GM23338 (cell line): ENCODE measurements around the gene OR1I1. TPM values are rescaled to one million over a fixed set of nuclear protein-coding genes. Genes with fewer than 3 reads are reported as not detected.

Source experiments
- ATAC-seq: fragments of 200-7000 bp; cut with Tn5 transposase; 3 replicates; pipeline ENCODE4 v1.9.1; 2020
- DNase-seq: peaks from one replicate; pipeline ENCODE4 v3.0.0-alpha.2; 2015; ENCODE audit warnings: low spot score
- H2AFZ ChIP-seq: fragments of 200-600 bp; sonication (generic); 2 replicates; pipeline ENCODE4 v1.8.0; 2016; ENCODE audit warnings: antibody characterized with exemption, mild to moderate bottlenecking, moderate library complexity
- H3F3A ChIP-seq: fragments of 200-600 bp; sonication (generic); replicated peaks from 2 replicates; pipeline ENCODE4 v1.8.0; 2017; ENCODE audit warnings: antibody characterized with exemption, mixed run types, low read depth
- H3K27ac ChIP-seq: fragments of 200-600 bp; sonication (generic); 2 replicates; pipeline ENCODE4 v1.6.1; 2016; ENCODE audit warnings: low read depth
- H3K27me3 ChIP-seq: fragments of 200-600 bp; sonication (generic); 2 replicates; pipeline ENCODE4 v1.8.0; 2016; ENCODE audit warnings: mild to moderate bottlenecking, mixed run types, moderate library complexity; ENCODE audit not compliant: insufficient read depth
- H3K36me3 ChIP-seq: fragments of 200-600 bp; sonication (generic); 2 replicates; pipeline ENCODE4 v1.8.0; 2016; ENCODE audit warnings: mild to moderate bottlenecking; ENCODE audit not compliant: insufficient read depth
- H3K4me1 ChIP-seq: fragments of 200-600 bp; sonication (generic); 2 replicates; pipeline ENCODE4 v1.8.0; 2016; ENCODE audit warnings: mild to moderate bottlenecking, moderate library complexity; ENCODE audit not compliant: insufficient read depth
- H3K4me2 ChIP-seq: fragments of 200-600 bp; sonication (generic); 2 replicates; pipeline ENCODE4 v1.7.1; 2017; ENCODE audit warnings: mixed run types
- H3K4me3 ChIP-seq: fragments of 200-600 bp; sonication (generic); 2 replicates; pipeline ENCODE4 v1.6.1; 2016; ENCODE audit warnings: mixed run types
- H3K79me2 ChIP-seq: fragments of 200-600 bp; sonication (generic); replicated peaks from 2 replicates; pipeline ENCODE4 v1.8.0; 2017; ENCODE audit warnings: mild to moderate bottlenecking; ENCODE audit not compliant: insufficient read depth
- H3K9me2 ChIP-seq: fragments of 200-600 bp; sonication (generic); 2 replicates; pipeline ENCODE4 v1.8.0; 2017; ENCODE audit not compliant: insufficient read depth
- H4K20me1 ChIP-seq: fragments of 200-600 bp; sonication (generic); replicated peaks from 2 replicates; pipeline ENCODE4 v1.8.0; 2017; ENCODE audit warnings: mild to moderate bottlenecking; ENCODE audit not compliant: insufficient read depth
- H3K27ac Mint-ChIP-seq: 2 replicates; pipeline ENCODE4 v1.8.0; 2020; ENCODE audit warnings: inconsistent platforms, mild to moderate bottlenecking, moderate library complexity, mixed read lengths
- H3K27me3 Mint-ChIP-seq: 3 replicates; pipeline ENCODE4 v1.8.0; 2022; ENCODE audit warnings: low read depth, mild to moderate bottlenecking, moderate library complexity, mixed read lengths, inconsistent platforms; ENCODE audit not compliant: insufficient read depth, poor library complexity
- H3K36me3 Mint-ChIP-seq: 3 replicates; pipeline ENCODE4 v1.8.0; 2021; ENCODE audit warnings: low read depth, mild to moderate bottlenecking, inconsistent platforms, moderate library complexity, mixed read lengths
- H3K4me1 Mint-ChIP-seq: 3 replicates; pipeline ENCODE4 v1.8.0; 2020; ENCODE audit warnings: mild to moderate bottlenecking, inconsistent platforms, mixed read lengths
- H3K4me3 Mint-ChIP-seq: 3 replicates; pipeline ENCODE4 v1.8.0; 2021; ENCODE audit warnings: moderate library complexity, mild to moderate bottlenecking, inconsistent platforms, mixed read lengths
- H3K9me3 Mint-ChIP-seq: 3 replicates; pipeline ENCODE4 v1.8.0; 2020; ENCODE audit warnings: moderate library complexity, mild to moderate bottlenecking, inconsistent platforms, mixed read lengths
- CREB1 ChIP-seq: fragments of 250-450 bp; sonication (Bioruptor Pico); IDR thresholded peaks from 2 replicates; pipeline ENCODE4 v1.5.0; 2020; ENCODE audit warnings: low read depth, mild to moderate bottlenecking, moderate library complexity
- CTCF ChIP-seq, 2 experiments: fragments of 200-600 bp in 1 of 2; sonication (generic) in 1 of 2; conservative IDR thresholded peaks; 2 replicates each; pipeline versions ENCODE4 v1.5.1 to v1.6.1; 2016 to 2017; ENCODE audit warnings: antibody characterized with exemption in 2 of 2, low read depth in 2 of 2, mild to moderate bottlenecking in 2 of 2, moderate library complexity in 1 of 2
- ETS1 ChIP-seq: IDR thresholded peaks from 2 replicates; pipeline ENCODE4 v1.6.1; 2016; ENCODE audit warnings: antibody characterized with exemption
- EZH2 ChIP-seq: fragments of 200-600 bp; sonication (generic); IDR thresholded peaks from one replicate; pipeline ENCODE4 v1.8.0; 2017; ENCODE audit warnings: antibody characterized with exemption, mild to moderate bottlenecking, low read depth; ENCODE audit not compliant: unreplicated experiment
- EZH2phosphoT487 ChIP-seq: fragments of 200-600 bp; sonication (generic); IDR thresholded peaks from one replicate; pipeline ENCODE4 v1.8.1; 2018; ENCODE audit warnings: antibody characterized with exemption; ENCODE audit not compliant: unreplicated experiment
- REST ChIP-seq: IDR thresholded peaks from one replicate; pipeline ENCODE4 v1.6.1; 2018; ENCODE audit warnings: antibody characterized with exemption; ENCODE audit not compliant: unreplicated experiment
- STAT1 ChIP-seq: IDR thresholded peaks from one replicate; pipeline ENCODE4 v1.6.1; 2016; ENCODE audit warnings: antibody characterized with exemption; ENCODE audit not compliant: unreplicated experiment
- ZNF331 ChIP-seq: fragments of 250-450 bp; sonication (Bioruptor Pico); IDR thresholded peaks from 2 replicates; pipeline ENCODE4 v1.5.0; 2020; ENCODE audit warnings: low read depth, mild to moderate bottlenecking, moderate library complexity
- ZNF462 ChIP-seq: fragments of 250-450 bp; sonication (Bioruptor Pico); IDR thresholded peaks from 2 replicates; pipeline ENCODE4 v1.5.0; 2020; ENCODE audit warnings: mild to moderate bottlenecking, moderate library complexity
- polyA plus RNA-seq: library from polyadenylated mRNA; unstranded; fragments of >200 nt; fragmentation: Nextera tagmentation; extraction: Ambion mirVana; gene quantifications from 2 replicates; pipeline ENCODE4 v1.2.1, GENCODE V29; 2016
- total RNA-seq: library from RNA; depleted of rRNA; stranded (reverse); fragments of >200 nt; shearing (Covaris generic); gene quantifications from 2 replicates; pipeline ENCODE4 v1.2.3, GENCODE V29; 2014

Gene OR1I1
- total and polyA plus RNA-seq, 2 experiments from 2014 or later: not detected

- no peak overlapping the region for H3K4me2 ChIP-seq
- Mint-ChIP-seq H3K4me3 (no peak overlapping the region), H3K36me3 (no peaks in the 10 kb centered on the region; the same call in 2 of the 3 replicates), H3K9me3 (peaks cover 26% of the 10 kb centered on the region), H3K27ac (no peak overlapping the region), H3K4me1 (no peaks in the 10 kb centered on the region), H3K27me3 (peaks cover 2% of the 10 kb centered on the region)
- DNase-seq (no peak), ATAC-seq (no peak)
- no peak overlapping the region for H2AFZ ChIP-seq
- no peaks in the 10 kb centered on the region for H4K20me1 ChIP-seq
- no peaks in the 10 kb centered on the region for H3K4me1 ChIP-seq
- no peaks in the 10 kb centered on the region for H3F3A ChIP-seq
- H3K27ac ChIP-seq: no peak overlapping the region
- TF ChIP-seq STAT1 (no peak), CTCF (conservative IDR thresholded peaks at IDR 0.05; ENCODE audit: low read depth in 2 of 2) (no peak), EZH2phosphoT487 (no peak), ZNF462 (no peak), CREB1 (no peak), ZNF331 (CRISPR knock-in tag) (no peak), EZH2 (no peak), REST (no peak), ETS1 (no peak)
- H3K27me3 ChIP-seq: no peaks in the 10 kb centered on the region
- H3K9me2 ChIP-seq: no peaks in the 10 kb centered on the region
- no peak overlapping the region for H3K4me3 ChIP-seq
- H3K79me2 ChIP-seq: no peaks in the 10 kb centered on the region
- H3K36me3 ChIP-seq: no peaks in the 10 kb centered on the region
Measured at GRCh38 chr19:15136234-15136954, 54.4 kb downstream of the OR1I1 start.
